Astrocyte of the cerebellum (primary cell): ENCODE measurements around the gene SLC27A6.
"Not testable (repeated sequence)": the region's sequence is repeated elsewhere in the genome, so short reads cannot be mapped to it uniquely, and the experiment has no call there.

Source experiments
- DNase-seq: peaks from one replicate; pipeline ENCODE4 v3.0.0-alpha.2; 2011; ENCODE audit warnings: low read depth
- H3K4me3 ChIP-seq: 2 replicates; pipeline ENCODE4 v1.5.1; 2011; ENCODE audit warnings: mild to moderate bottlenecking, low read depth, low read length, moderate library complexity
- in situ Hi-C: cut with HindIII; loops from 2 replicates; pipeline ENCODE4 v1.10.0; 2017; ENCODE audit warnings: low sequenced_read_pairs
- TF ChIP-seq, protein P1 (sequence below): IDR thresholded peaks from 2 replicates; pipeline ENCODE4 v1.5.1; 2012; ENCODE audit warnings: low read length, low read depth, moderate library complexity, mild to moderate bottlenecking; ENCODE audit errors: missing control alignments

The SLC27A6 gene

DNA sequence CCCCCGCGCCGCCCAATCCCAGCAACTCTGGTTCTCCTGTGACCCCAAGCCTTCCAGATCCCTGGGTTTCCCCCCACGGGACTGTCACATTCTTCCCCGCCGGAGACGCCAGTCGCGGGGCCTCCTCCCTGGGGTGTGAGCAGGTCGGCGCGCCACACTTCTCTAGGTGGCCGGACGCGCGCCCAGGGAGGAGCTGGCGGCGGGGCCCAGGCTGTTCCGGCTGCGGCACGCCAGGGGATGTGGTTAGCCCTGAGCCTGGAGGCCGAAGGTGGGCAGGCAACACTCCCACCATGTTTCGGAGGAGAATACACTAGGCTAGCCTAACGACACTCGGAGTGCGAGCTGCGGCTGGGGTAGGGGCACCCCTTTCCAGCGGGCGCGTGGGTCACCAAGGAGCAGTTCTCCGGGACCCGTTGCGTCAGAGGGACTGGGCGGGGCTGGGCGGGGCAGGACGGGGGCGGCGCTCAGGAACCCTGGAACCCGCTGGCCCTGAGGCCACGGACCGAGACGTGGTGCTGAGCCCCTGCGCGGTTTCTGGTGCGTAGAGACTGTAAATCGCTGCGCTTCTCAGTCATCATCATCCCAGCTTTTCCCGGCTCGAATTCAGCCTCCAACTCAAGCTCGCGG is at the start of gene SLC27A6:
Gene SLC27A6, plus strand, starts transcription at position 478 of the 627 bp plus-strand sequence. CDS start 650 bp downstream, outside the sequence.
- peak within 1 kb of the TSS; percentile 55 for H3K4me3 ChIP-seq
- DNase-seq, result no peak
- in situ Hi-C loops, result no loop called here
- TF ChIP-seq, protein P1, sequence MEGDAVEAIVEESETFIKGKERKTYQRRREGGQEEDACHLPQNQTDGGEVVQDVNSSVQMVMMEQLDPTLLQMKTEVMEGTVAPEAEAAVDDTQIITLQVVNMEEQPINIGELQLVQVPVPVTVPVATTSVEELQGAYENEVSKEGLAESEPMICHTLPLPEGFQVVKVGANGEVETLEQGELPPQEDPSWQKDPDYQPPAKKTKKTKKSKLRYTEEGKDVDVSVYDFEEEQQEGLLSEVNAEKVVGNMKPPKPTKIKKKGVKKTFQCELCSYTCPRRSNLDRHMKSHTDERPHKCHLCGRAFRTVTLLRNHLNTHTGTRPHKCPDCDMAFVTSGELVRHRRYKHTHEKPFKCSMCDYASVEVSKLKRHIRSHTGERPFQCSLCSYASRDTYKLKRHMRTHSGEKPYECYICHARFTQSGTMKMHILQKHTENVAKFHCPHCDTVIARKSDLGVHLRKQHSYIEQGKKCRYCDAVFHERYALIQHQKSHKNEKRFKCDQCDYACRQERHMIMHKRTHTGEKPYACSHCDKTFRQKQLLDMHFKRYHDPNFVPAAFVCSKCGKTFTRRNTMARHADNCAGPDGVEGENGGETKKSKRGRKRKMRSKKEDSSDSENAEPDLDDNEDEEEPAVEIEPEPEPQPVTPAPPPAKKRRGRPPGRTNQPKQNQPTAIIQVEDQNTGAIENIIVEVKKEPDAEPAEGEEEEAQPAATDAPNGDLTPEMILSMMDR, result no peak

DNA sequence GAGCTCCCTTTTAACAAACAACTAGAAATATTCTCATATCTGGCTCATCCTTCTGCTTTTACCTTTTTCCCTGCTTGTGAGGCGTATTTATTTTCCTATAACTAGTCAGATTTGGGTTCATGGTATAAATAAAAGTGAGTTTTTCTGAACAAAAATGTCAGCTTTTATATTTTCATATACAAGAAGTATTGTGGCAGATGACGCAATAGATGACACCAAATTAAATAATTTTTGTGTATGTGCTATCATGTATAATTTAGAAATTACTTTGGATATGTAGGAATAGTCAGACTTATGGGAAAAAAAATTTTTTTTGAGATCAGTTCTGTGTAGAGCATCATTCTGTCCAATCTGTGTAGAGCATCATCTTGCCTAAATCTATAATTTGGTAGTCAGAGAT is 45.7 kb upstream of the SLC27A6 start:
- no peak for DNase-seq
- TF ChIP-seq, protein P1, result no peak
- no peak overlapping the region for H3K4me3 ChIP-seq
- in situ Hi-C loops, result no loop called here

DNA sequence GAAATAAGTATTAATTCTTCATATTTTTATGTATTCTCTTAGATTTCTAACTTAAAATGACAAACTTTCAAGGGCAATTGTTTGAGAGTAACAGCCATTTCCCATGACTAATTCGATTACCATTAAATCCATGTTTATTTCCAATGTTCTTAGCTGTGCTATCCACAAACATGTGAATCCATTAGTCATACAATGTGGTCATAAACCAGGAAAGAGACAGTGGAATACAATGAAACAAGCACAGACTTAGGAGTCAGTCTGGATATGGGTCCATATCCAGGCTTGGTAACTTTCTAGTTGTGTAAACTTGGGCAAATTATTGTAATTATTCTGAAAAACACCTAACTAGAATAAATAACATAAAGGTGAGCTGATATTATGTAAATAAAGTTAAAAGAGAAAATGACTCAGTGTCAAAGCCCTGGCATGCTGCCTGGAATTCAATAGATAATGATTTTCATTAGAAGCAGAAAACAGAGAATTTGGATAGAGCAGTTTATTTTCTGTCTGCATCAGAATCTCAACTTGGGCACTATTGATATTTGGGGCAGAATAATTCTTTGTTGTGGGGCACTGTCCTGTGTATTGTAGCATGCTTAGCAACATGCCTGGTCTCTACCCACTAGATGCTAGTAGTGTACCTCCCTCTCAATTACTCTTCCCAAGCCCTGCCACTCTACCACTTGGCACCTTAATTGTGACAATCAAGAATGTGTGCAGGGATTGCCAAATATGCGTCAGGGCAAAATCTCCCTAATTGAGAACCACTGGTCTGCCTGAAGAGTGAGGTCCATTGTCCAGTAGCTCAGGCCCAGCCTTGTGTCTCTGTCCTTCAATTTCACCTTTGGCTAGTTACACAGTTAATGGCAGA is 44.7 kb upstream of the SLC27A6 start:
- in situ Hi-C loops, result no loop called here
- DNase-seq, result peak; percentile 50
- no peak overlapping the region for H3K4me3 ChIP-seq
- TF ChIP-seq, protein P1, result no peak

GRCh38 chr5:128924299-128924698 is 41.0 kb upstream of the SLC27A6 start:
- in situ Hi-C loops, result no loop called here
- TF ChIP-seq, protein P1, result no peak
- DNase-seq, result no peak
- no peak overlapping the region for H3K4me3 ChIP-seq

GRCh38 chr5:128925973-128926372 is 39.3 kb upstream of the SLC27A6 start:
- TF ChIP-seq, protein P1, result no peak
- in situ Hi-C loops, result no loop called here
- DNase-seq, result no peak
- H3K4me3 ChIP-seq, result no peak overlapping the region

GRCh38 chr5:128927644-128928043 is 37.6 kb upstream of the SLC27A6 start:
- in situ Hi-C loops, result no loop called here
- no peak for DNase-seq
- TF ChIP-seq, protein P1, result no peak
- H3K4me3 ChIP-seq, result no peak overlapping the region

DNA sequence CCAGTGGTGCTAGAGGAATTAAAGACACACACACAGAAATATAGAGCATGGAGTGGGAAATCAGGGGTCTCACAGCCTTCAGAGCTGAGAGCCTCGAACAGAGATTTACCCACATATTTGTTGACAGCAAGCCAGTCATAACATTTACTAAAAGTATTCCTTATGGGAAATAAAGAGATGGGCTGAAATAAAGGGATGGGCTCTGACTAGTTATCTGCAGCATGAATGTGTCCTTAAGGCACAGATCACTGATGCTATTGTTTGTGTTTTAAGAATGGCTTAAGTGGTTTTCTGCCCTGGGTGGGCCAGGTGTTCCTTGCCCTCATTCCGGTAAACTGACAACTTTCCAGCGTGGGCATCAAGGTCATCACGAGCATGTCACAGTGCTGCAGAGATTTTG is 33.1 kb upstream of the SLC27A6 start:
- in situ Hi-C loops, DNase-seq, H3K4me3 ChIP-seq: not testable (repeated sequence)

GRCh38 chr5:128943100-128943499 is 22.2 kb upstream of the SLC27A6 start:
- in situ Hi-C loops, DNase-seq, H3K4me3 ChIP-seq: not testable (repeated sequence)
